Measurements from ENCODE around the gene CACNA1B. TPM values are rescaled to one million over a fixed set of nuclear protein-coding genes. Genes with fewer than 3 reads are reported as not detected.

The CACNA1B gene
- total and polyA plus RNA-seq, 9 of the 15 experiments (the other 6 are each of a cell fraction or from before 2014, with no cell fraction given) = 0.01 to 0.04 TPM; not detected in 7

- intact Hi-C loops (cut with micrococcal nuclease) = no loop called here
- Histone ChIP-seq H3K36me3 (ENCODE audit: control insufficient read depth, insufficient read depth, low read length) (no peaks in the 10 kb centered on the region), H3K9me1 (ENCODE audit: control insufficient read depth, insufficient read depth, low read length) (no peaks in the 10 kb centered on the region), H3K27me3 (ENCODE audit: control insufficient read depth in 2 of 2, insufficient read depth in 2 of 2, low read length in 2 of 2) (peaks cover 26 to 67% of the 10 kb centered on the region in 2 experiments; a peak in 4 of 5 replicates), H4K20me1 (replicated peaks; ENCODE audit: control insufficient read depth, insufficient read depth, low read length) (no peaks in the 10 kb centered on the region; the same call in 1 of the 2 replicates), H3K79me2 (ENCODE audit: control insufficient read depth, insufficient read depth, low read length) (no peaks in the 10 kb centered on the region), H3K9ac (ENCODE audit: insufficient read depth in 1 of 2, low read depth in 2 of 2, low read length in 2 of 2) (0 out of 4 replicates have a peak overlapping the region, but pooled peaks of 1 of the 2 experiments have one; percentile 14), H3K4me3 (no peak overlapping the region), H3K4me1 (replicated peaks in 1 of 2; ENCODE audit: control insufficient read depth in 2 of 2, insufficient read depth in 2 of 2, low read length in 2 of 2) (peaks cover 0 to 12% of the 10 kb centered on the region in 2 experiments; a peak in 3 of 5 replicates), H3K27ac (ENCODE audit: extremely low read depth, low read depth, low read length) (no peak overlapping the region), H3K9me3 (replicated peaks; ENCODE audit: control insufficient read depth, insufficient read depth, low read depth, low read length) (no peaks in the 10 kb centered on the region), H2AFZ (ENCODE audit: low read depth, low read length) (no peak overlapping the region), H3K4me2 (ENCODE audit: insufficient read depth, low read length) (no peak overlapping the region)
- FAIRE-seq = no peak
- ChIA-PET CTCF (ENCODE audit: low intra/inter-chr PET ratio) (no interaction called here), POLR2A (no interaction called here)
- under 1% methylated on average over 9 of the region's 9 CpGs for WGBS (ENCODE audit: insufficient coverage, low coverage, missing lambda C conversion rate)
- no peak for DNase-seq (ENCODE audit: extremely low read depth in 1 of 4, low spot score in 3 of 4)
- TF ChIP-seq ZNF24 (IDR thresholded peaks at IDR 0.05) = no peak
- no peak for TF ChIP-seq DDX20 (tag; IDR thresholded peaks at IDR 0.05; ENCODE audit: low read depth)
- TF ChIP-seq NFXL1 (CRISPR knock-in tag; IDR thresholded peaks at IDR 0.05) = no peak
- TF ChIP-seq, protein P1, sequence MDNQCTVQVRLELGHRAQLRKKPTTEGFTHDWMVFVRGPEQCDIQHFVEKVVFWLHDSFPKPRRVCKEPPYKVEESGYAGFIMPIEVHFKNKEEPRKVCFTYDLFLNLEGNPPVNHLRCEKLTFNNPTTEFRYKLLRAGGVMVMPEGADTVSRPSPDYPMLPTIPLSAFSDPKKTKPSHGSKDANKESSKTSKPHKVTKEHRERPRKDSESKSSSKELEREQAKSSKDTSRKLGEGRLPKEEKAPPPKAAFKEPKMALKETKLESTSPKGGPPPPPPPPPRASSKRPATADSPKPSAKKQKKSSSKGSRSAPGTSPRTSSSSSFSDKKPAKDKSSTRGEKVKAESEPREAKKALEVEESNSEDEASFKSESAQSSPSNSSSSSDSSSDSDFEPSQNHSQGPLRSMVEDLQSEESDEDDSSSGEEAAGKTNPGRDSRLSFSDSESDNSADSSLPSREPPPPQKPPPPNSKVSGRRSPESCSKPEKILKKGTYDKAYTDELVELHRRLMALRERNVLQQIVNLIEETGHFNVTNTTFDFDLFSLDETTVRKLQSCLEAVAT (IDR thresholded peaks at IDR 0.05) = no peak
- no peak for TF ChIP-seq ETS2 (tag; IDR thresholded peaks at IDR 0.05; ENCODE audit: borderline replicate concordance, poor library complexity, severe bottlenecking)
- TF ChIP-seq POLR2G (IDR thresholded peaks at IDR 0.05; ENCODE audit: low read depth, low read length) = no peak
- no peak for TF ChIP-seq MEIS2 (IDR thresholded peaks at IDR 0.05; ENCODE audit: partially characterized antibody)
- no peak for TF ChIP-seq SP2 (IDR thresholded peaks at IDR 0.05; ENCODE audit: extremely low read depth, low read depth, low read length, poor library complexity, severe bottlenecking)
- in situ Hi-C loops (cut with MboI) = no loop called here
- ATAC-seq = no peak
- BruUV-seq (replicated peaks) = no TSS peak
These were observed 180.6 kb downstream of the CACNA1B start for GRCh38 chr9:138058181-138058580.
